Measurements from ENCODE around the gene COG4.
"Not testable (repeated sequence)": the region's sequence is repeated elsewhere in the genome, so short reads cannot be mapped to it uniquely, and the experiment has no call there.

Gene COG4

GRCh38 chr16:70523076-70523742 is at the start of gene COG4:
Gene COG4, minus strand, starts transcription at chr16:70523554. Its CDS starts 11 bp downstream, at chr16:70523543.
- peak; percentile 92 for DNase-seq

GRCh38 chr16:70572926-70573270 is 49.5 kb upstream of the COG4 start:
- no peak for DNase-seq

DNA sequence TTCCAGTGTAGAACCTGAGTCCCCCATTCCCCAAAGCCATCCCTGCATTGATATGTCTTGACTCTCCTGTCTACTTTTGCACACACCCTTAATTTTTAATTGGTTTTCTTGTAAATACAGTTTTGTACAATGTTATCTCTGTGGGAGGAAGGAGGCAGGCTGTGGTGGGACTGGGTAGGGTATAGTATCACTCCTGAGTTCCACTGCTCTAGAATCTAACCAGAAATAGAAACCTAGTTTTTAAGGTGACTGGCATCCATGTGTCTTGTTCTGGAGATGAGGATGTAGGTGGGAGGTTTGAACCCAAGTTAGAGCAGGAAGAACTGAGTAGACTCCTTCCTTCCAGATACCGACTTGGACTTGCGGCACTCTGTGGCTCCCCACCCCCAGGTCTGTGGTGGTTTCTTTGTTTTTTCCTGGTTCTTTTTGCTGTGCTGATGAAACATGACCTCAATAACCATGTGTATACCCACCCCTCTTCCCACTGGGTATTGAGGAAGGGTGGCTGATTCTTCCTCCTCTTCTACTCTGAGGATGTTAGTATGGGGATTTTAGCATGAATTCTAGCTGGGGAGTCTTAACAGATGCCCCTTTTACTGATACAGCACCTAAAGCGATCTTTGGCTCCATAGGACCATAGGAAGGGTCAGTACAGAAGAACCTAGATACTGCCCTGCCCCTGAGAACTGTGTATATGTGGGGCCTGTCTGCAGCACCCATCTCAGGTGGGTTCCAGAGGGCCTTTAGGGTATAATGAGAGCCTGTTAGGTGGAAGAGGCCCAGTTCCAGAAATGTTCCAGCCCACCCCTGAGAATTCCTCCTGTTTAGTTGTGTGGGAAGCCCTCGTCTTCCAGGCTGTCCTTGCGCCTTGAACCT is 48.9 kb upstream of the COG4 start:
- DNase-seq: no peak

DNA sequence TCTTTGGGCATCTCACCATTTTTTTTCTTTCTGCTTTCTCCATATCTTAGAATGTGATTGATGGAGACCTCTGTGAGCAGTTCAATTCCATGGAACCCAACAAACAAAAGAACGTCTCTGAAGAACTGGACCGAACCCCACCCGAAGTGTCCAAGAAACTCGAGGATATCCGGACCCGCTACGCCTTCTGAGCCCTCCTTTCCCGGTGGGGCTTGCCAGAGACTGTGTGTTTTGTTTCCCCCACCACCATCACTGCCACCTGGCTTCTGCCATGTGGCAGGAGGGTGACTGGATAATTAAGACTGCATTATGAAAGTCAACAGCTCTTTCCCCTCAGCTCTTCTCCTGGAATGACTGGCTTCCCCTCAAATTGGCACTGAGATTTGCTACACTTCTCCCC is 48.3 kb upstream of the COG4 start:
- no peak for DNase-seq

GRCh38 chr16:70570967-70571570 is 47.7 kb upstream of the COG4 start:
- no peak for DNase-seq

GRCh38 chr16:70569752-70570151 is 46.4 kb upstream of the COG4 start:
- DNase-seq: no peak

DNA sequence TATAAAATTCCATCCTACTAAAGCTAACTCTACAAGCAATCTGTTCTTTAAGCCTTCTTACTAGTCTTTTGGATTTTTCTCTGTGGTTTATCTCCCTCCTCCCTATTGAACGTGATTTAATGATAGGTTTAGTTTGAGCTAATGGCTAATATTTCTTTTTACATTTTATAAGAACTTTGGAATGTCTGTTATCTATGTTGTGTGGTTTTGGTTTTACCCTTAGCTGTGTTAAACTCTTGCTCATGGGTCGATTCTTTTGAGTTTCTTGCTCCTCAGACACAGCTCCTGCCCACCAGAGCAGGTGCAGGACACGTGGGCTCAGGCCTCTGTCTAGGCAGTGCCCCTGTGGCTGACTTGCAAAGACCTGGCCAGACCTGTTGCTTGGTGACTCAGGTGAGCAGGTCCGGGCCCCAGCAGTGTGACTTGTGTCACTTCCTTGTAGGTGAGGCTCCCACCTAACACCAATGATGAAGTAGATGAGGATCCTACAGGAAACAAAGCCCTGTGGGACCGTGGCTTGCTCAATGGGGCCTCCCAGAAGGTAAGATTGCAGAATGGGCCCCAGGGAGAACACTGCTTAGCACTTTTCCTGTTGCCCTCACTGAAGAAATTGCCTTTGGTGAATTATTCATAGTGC is 45.4 kb upstream of the COG4 start:
- no peak for DNase-seq

- no peak for DNase-seq
These were observed 41.7 kb upstream of the COG4 start for GRCh38 chr16:70565053-70565452.

GRCh38 chr16:70563636-70564035 is 40.3 kb upstream of the COG4 start:
- DNase-seq: no peak

GRCh38 chr16:70561623-70562022 is 38.3 kb upstream of the COG4 start:
- DNase-seq: no peak

- DNase-seq: no peak
These were observed 32.7 kb upstream of the COG4 start for GRCh38 chr16:70556063-70556462.

GRCh38 chr16:70553645-70554044 is 30.3 kb upstream of the COG4 start:
- no peak for DNase-seq

DNA sequence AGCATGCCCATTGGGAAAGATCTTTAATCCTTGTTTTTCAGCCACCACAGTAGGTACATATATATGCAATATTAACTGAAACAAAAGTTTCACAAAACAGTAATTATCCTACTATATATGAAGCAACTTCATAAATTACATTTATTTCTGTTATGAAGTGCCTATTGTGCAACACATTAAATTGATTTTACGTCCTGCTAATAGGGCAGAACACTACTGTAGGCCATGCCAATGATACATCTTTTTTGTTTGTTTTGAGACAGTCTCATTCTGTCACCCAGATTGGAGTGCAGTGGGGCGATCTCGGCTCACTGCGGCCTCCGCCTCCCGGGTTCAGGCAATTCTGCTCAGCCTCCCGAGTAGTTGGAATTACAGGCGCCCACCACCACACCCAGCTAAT is 29.3 kb upstream of the COG4 start:
- DNase-seq: no peak

- DNase-seq: no peak
These were observed 28.4 kb upstream of the COG4 start for GRCh38 chr16:70551788-70552187.

DNA sequence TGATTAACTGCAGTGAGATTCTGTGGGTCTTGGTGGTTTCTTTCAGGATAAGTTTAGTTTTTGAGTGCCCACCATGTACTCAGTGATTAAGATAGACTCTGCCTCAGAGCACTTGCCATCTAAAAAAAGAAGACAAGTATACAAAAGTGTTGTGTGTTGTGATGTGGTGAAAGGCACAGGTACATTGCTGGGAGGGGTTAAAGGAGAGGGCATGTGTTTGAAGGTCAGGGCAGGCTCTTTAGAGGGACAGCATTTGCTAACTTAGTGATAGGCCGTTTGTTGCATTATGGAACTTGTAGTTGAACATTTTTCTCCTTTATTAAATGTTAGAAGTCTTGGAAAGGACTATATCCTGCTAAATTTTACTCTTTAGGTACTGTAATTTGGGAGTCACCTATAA is 26.7 kb upstream of the COG4 start:
- DNase-seq: no peak

GRCh38 chr16:70548936-70549335 is 25.6 kb upstream of the COG4 start:
- DNase-seq: no peak

DNA sequence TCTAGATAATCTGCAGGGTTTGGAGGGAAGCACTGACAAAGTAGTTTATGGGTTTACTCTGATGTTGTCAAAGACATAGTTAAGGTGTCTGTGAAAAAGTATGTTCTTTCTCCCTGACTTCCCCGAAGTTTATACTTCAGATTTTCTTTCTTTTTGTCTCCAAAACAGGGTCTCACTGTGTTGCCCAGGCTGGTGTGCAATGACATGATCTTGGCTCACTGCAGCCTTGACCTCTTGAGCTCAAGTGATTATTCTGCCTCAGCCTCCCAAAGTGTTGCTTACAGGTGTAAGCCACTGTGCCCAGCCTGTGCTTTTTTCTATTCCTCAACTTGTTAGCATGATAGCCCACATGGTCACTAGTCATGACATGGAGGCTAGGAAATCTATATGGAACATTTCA is 21.2 kb upstream of the COG4 start:
- DNase-seq: no peak

DNA sequence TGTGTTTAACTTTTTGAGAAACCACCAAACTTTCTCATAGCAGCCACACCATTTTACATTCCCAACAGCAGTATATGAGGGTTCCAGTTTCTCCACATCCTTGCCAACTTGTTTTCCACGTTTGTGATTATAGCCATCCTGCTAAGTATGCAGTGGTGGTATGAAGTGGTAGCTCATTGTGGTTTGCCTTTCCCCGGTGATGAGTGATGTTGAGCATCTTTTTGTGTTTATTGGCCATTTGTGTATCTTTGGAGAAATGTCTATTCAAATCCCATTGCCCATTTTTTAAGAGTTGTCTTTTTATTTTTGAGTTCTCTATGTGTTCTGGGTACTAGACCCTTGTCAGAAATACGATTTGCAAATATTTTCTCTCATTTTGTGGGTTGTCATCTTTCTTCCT is 17.6 kb upstream of the COG4 start:
- DNase-seq: no peak

DNA sequence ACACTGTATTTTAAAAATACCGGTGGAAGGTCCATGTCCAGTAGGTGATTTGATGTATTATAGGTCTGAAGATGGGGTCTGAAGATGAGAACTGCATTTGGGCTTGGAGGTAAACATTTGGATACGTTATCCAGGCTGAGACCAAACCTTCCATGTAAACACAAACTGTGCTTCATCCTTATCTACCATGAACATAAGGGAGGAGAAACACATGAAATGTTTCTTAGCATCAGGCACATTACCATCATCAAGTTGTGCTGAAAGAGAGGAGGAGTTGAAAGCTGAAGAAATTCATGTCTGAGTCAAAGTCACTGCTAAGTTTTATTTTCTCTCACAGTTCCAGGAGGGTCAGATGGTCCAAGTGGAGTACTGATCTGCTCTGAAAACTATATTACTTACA is 11.6 kb upstream of the COG4 start:
- DNase-seq: no peak

- not testable (repeated sequence) for DNase-seq
These were observed 6.6 kb upstream of the COG4 start for GRCh38 chr16:70529954-70530353.

GRCh38 chr16:70529051-70529777 is 5.9 kb upstream of the COG4 start:
- peak; percentile 18 for DNase-seq

DNA sequence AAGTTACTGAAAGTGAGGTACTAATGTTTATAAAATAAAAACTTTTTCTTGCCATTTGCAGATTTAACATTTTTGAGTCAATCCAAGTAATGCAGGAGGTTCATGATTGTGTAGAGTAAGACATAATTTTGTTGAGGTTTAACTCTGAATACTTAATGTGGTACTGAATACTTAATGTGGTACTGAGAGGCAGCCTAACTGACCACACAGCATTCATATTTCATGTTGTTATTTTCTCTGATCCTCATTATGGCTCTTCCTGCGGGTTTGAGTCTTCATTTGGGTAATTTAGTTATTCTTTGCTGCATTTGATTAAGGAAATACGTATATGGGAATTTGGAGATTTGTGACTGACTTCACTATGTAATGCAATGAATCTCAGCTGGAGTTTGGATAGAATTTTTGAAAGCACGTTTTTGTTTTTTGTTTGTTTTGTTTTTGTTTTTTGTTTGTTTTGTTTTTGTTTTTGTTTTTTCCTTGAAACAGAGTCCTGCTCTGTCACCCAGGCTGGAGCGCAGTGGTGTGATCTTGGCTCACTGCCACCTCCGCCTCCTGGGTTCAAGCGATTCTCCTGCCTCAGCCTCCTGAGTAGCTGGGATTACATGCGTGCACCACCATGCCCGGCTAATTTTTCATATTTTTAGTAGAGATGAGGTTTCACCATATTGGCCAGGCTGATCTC is 4.1 kb upstream of the COG4 start:
- DNase-seq: no peak

Data from NCI-H2171 treated with DMSO at 0.1 percent for 48 hours (cell line).